GM21786 (cell line): Measurements from ENCODE around the gene ELOVL6.
"Not testable (repeated sequence)": the region's sequence is repeated elsewhere in the genome, so short reads cannot be mapped to it uniquely, and the experiment has no call there.

Experiments
- ATAC-seq: cut with Tn5 transposase; IDR thresholded peaks from one replicate; pipeline ENCODE4 v1.9.1; 2021; ENCODE audit not compliant: unreplicated experiment

ELOVL6 gene

GRCh38 chr4:110039164-110039563 lies 159.3 kb downstream of the ELOVL6 start:
- ATAC-seq: not testable (repeated sequence)

GRCh38 chr4:110034026-110034393 lies 164.4 kb downstream of the ELOVL6 start:
- ATAC-seq: peak; percentile 99

- ATAC-seq: no peak
These were observed 164.9 kb downstream of the ELOVL6 start for GRCh38 chr4:110033355-110034025.

- no peak for ATAC-seq
These were observed 165.8 kb downstream of the ELOVL6 start for GRCh38 chr4:110032603-110033002.

GRCh38 chr4:110025718-110026117 lies 172.7 kb downstream of the ELOVL6 start:
- ATAC-seq: no peak

- no peak for ATAC-seq
These were observed 173.4 kb downstream of the ELOVL6 start for GRCh38 chr4:110025056-110025455.

- no peak for ATAC-seq
These were observed 176.0 kb downstream of the ELOVL6 start for GRCh38 chr4:110022457-110022856.

- ATAC-seq: no peak
These were observed 177.6 kb downstream of the ELOVL6 start for GRCh38 chr4:110020646-110021443.

GRCh38 chr4:110020139-110020538 lies 178.3 kb downstream of the ELOVL6 start:
- ATAC-seq: no peak

- no peak for ATAC-seq
These were observed 179.3 kb downstream of the ELOVL6 start for GRCh38 chr4:110019153-110019552.

GRCh38 chr4:110014233-110014632 lies 184.2 kb downstream of the ELOVL6 start:
- no peak for ATAC-seq

GRCh38 chr4:110012917-110013316 lies 185.5 kb downstream of the ELOVL6 start:
- ATAC-seq: no peak

GRCh38 chr4:110010797-110011196 lies 187.6 kb downstream of the ELOVL6 start:
- ATAC-seq: no peak

- ATAC-seq: no peak
These were observed 188.9 kb downstream of the ELOVL6 start for GRCh38 chr4:110009550-110009949.

- ATAC-seq: no peak
These were observed 189.9 kb downstream of the ELOVL6 start for GRCh38 chr4:110008540-110008939.

GRCh38 chr4:110007217-110007616 lies 191.2 kb downstream of the ELOVL6 start:
- no peak for ATAC-seq

GRCh38 chr4:110005461-110006056 lies 192.9 kb downstream of the ELOVL6 start:
- peak; percentile 74 for ATAC-seq

GRCh38 chr4:110004556-110004955 lies 193.9 kb downstream of the ELOVL6 start:
- ATAC-seq: no peak

- no peak for ATAC-seq
These were observed 194.8 kb downstream of the ELOVL6 start for GRCh38 chr4:110003401-110004187.

GRCh38 chr4:110002326-110002725 lies 196.1 kb downstream of the ELOVL6 start:
- ATAC-seq: no peak

- no peak for ATAC-seq
These were observed 198.9 kb downstream of the ELOVL6 start for GRCh38 chr4:109999585-109999912.
